ENCODE results near the gene FBXW9.

DNA sequence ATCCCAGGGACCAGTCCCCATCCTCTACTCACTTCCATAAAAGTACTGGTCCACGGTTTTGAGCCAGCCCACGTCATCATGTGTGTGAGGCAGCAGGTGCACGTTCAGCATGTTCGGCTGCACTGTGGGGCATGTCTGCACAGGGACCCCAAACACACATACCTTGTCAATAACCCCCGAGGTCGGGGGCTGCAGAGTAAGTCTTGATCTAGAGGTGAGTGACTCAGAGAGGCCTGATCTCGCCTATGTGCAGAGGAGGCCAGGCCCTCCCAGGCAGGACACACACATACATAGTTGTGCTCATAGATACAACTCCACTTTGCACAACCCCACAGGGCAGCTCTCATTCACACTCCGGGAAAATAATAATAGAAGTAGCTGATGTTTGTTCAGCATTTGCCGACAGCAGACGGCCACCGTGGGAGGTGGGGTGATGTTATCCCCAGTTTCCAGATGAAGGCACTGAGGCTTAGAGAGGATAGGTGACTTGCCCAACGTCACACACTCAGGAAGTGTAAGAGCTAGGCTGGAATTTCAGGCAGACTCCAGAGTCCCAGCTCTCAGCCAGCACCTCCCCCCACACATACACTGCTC lies 30.7 kb downstream of the FBXW9 start:
- TF ChIP-seq CTCF (IDR thresholded peaks at IDR 0.05) (no peak), EZH2phosphoT487 (IDR thresholded peaks at IDR 0.05) (no peak)

All from neural progenitor cell (in vitro differentiated cells).